Right atrium auricular region (tissue), 2 donors: ENCODE data around the gene IL31. TPM values are rescaled to one million over a fixed set of nuclear protein-coding genes. Genes with fewer than 3 reads are reported as not detected.
A peak's percentile ranks its signal among the peaks of the same experiment; 100 is the strongest.

Experiments
- DNase-seq: peaks from one replicate; pipeline ENCODE4 v3.0.0-alpha.2; 2019; ENCODE audit warnings: low spot score
- H3K27ac ChIP-seq, 2 donors: fragments of 200-600 bp; sonication (generic); 1 replicate in 1 of 2; 2 replicates in 1 of 2; pipeline ENCODE4 v1.5.1; 2016 to 2019
- H3K27me3 ChIP-seq, 2 donors: fragments of 200-600 bp; sonication (generic); one replicate each; pipeline versions ENCODE4 v1.5.1 to v1.6.0; 2017 to 2019
- H3K36me3 ChIP-seq: fragments of 200-600 bp; sonication (generic); one replicate; pipeline ENCODE4 v1.5.1; 2016
- H3K4me1 ChIP-seq, 2 donors: fragments of 200-600 bp; sonication (generic); one replicate each; pipeline versions ENCODE4 v1.5.1 to v1.6.0; 2017 to 2019
- H3K4me3 ChIP-seq, 2 donors: fragments of 200-600 bp; sonication (generic); 1 replicate in 1 of 2; 2 replicates in 1 of 2; pipeline ENCODE4 v1.5.1; 2017 to 2019; ENCODE audit warnings: mild to moderate bottlenecking in 1 of 2, moderate library complexity in 1 of 2
- H3K9me3 ChIP-seq, 2 donors: fragments of 200-600 bp; sonication (generic); one replicate each; pipeline ENCODE4 v1.5.1; 2019
- total RNA-seq, 2 donors: library from RNA; depleted of rRNA; stranded (reverse); fragments of >200 nt; gene quantifications; one replicate each; pipeline ENCODE4 v1.1.0, GENCODE V29; 2016
- TF ChIP-seq, protein P1 (sequence below), 2 donors: fragments of 200-600 bp; sonication (generic); IDR thresholded peaks; one replicate each; pipeline ENCODE4 v1.5.1; 2019; ENCODE audit warnings: antibody characterized with exemption in 2 of 2

Gene IL31
- total RNA-seq, 2 donors from 2014 or later = not detected

DNA sequence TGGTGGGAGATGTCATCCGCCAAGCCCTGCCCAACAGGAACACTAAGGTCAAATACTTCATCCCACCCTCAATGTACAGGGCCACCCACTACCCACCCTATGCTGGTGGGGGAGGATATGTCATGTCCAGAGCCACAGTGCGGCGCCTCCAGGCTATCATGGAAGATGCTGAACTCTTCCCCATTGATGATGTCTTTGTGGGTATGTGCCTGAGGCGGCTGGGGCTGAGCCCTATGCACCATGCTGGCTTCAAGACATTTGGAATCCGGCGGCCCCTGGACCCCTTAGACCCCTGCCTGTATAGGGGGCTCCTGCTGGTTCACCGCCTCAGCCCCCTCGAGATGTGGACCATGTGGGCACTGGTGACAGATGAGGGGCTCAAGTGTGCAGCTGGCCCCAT is 33.0 kb upstream of the IL31 start:
- H3K4me1 ChIP-seq = peaks cover 0 to 20% of the 10 kb centered on the region in 2 donors
- DNase-seq = no peak
- no peak overlapping the region for H3K27ac ChIP-seq
- peaks cover 0 to 23% of the 10 kb centered on the region in 2 donors for H3K27me3 ChIP-seq
- H3K4me3 ChIP-seq = no peak overlapping the region
- TF ChIP-seq, protein P1, sequence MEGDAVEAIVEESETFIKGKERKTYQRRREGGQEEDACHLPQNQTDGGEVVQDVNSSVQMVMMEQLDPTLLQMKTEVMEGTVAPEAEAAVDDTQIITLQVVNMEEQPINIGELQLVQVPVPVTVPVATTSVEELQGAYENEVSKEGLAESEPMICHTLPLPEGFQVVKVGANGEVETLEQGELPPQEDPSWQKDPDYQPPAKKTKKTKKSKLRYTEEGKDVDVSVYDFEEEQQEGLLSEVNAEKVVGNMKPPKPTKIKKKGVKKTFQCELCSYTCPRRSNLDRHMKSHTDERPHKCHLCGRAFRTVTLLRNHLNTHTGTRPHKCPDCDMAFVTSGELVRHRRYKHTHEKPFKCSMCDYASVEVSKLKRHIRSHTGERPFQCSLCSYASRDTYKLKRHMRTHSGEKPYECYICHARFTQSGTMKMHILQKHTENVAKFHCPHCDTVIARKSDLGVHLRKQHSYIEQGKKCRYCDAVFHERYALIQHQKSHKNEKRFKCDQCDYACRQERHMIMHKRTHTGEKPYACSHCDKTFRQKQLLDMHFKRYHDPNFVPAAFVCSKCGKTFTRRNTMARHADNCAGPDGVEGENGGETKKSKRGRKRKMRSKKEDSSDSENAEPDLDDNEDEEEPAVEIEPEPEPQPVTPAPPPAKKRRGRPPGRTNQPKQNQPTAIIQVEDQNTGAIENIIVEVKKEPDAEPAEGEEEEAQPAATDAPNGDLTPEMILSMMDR (IDR thresholded peaks at IDR 0.05) = no peak
- H3K9me3 ChIP-seq = no peaks in the 10 kb centered on the region
- peaks cover 49% of the 10 kb centered on the region for H3K36me3 ChIP-seq

DNA sequence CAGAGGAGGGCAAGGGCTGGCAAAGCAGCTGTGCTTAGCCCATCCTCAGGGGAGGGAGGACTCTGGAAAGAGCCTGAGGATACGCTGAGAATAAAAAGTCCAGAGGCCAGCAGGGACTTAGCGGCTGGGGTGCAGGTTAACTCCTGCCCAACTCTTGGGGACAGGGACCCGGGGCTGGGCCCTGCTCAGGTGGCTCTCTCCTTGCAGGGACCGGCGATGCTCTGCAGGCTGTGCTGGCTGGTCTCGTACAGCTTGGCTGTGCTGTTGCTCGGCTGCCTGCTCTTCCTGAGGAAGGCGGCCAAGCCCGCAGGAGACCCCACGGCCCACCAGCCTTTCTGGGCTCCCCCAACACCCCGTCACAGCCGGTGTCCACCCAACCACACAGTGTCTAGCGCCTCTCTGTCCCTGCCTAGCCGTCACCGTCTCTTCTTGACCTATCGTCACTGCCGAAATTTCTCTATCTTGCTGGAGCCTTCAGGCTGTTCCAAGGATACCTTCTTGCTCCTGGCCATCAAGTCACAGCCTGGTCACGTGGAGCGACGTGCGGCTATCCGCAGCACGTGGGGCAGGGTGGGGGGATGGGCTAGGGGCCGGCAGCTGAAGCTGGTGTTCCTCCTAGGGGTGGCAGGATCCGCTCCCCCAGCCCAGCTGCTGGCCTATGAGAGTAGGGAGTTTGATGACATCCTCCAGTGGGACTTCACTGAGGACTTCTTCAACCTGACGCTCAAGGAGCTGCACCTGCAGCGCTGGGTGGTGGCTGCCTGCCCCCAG is 32.3 kb upstream of the IL31 start:
- TF ChIP-seq, protein P1 (IDR thresholded peaks at IDR 0.05) = no peak
- DNase-seq = no peak

DNA sequence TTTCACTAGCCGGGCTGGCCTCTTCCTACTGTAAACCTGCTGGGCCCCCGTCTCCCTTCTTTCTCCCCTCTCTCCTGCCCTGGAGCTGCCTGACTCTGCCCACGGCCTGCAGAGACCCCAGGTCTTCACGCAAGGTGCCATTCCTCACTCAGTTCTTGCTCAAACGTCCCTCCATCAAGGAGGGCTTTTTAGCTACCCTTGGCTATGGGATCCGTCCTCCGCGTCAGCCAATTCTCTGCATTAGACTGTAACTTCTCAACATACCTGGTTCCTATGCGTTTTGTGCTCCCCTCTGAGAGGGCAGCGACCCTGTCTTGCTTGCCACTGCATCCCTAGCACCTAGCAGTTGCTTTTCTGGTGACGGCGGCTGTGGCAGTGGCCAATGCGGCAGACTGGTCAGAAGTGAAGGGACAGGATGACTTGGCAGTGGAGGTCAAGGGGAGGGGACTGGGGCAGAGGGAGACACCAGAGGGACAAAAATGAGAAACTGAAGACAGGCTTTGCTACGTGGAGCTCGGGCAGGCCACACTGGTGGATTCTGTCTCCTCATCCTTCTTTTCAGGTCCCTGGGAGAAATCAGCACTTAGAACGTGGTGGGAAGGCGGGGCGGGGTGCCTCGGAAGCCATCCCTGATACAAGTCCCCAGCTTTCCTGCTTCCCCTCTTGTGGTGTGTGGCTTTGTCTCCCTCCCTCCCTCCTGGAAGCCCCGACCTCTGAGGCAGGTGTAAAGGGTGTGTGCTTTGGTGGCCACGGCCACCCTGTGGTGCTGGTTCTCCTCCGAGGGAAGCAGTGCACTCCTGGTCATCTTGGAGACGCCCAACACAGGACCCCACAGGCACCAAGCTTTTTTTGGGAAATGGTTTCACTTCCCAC is 31.3 kb upstream of the IL31 start:
- no peak for DNase-seq
- peaks cover 33% of the 10 kb centered on the region for H3K36me3 ChIP-seq
- H3K4me1 ChIP-seq = peaks cover 0 to 20% of the 10 kb centered on the region in 2 donors
- H3K9me3 ChIP-seq = no peaks in the 10 kb centered on the region
- TF ChIP-seq, protein P1 (IDR thresholded peaks at IDR 0.05) = no peak
- H3K4me3 ChIP-seq = no peak overlapping the region
- H3K27me3 ChIP-seq = peaks cover 0 to 23% of the 10 kb centered on the region in 2 donors
- H3K27ac ChIP-seq = no peak overlapping the region

More for the DNA sequence above, 32.3 kb upstream of the IL31 start:
- Histone ChIP-seq H3K27me3 (peaks cover 0 to 23% of the 10 kb centered on the region in 2 donors), H3K27ac (no peak overlapping the region), H3K9me3 (no peaks in the 10 kb centered on the region), H3K4me3 (no peak overlapping the region), H3K36me3 (peaks cover 42% of the 10 kb centered on the region), H3K4me1 (peaks cover 0 to 20% of the 10 kb centered on the region in 2 donors)

DNA sequence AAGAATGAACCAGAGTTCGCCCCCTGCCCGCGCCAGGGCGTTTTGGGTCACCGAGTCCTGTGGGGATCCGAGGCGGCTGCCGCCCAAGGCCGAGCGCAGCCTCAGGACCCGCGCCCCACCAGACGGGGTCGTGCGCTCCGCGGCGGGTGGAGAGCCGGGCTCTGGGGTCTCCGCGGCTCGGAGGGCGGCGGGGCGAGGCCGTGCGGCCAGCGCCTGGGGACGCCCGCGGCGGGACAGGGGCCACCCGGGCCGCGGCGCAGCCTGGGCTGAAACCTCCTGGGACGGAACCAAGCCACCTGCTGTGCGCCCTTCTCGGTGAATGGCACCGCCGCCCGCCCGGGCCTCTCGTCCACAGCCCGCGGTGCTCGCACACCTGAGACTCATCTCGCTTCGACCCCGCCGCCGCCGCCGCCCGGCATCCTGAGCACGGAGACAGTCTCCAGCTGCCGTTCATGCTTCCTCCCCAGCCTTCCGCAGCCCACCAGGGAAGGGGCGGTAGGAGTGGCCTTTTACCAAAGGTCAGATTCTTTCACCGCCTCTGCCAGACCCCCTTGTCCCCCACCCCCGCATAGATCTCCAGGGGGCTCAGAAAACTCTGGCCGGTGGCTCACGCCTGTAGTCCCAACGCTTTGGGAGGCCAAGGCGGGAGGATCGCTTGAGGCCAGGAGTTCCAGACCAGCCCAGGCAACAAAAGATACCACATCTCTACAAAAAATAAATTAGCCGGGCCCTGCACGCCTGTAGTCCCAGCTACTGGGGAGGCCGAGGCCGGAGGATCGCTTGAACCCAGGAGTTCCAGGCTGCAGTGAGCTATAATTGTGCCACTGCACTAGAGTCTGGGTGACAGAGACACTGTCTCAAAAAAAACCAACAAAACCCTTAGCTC is 30.4 kb upstream of the IL31 start:
- peak overlapping the region; percentile 43 to 64 for H3K4me3 ChIP-seq
- no peak overlapping the region for H3K27ac ChIP-seq
- H3K9me3 ChIP-seq = no peaks in the 10 kb centered on the region
- TF ChIP-seq, protein P1 (IDR thresholded peaks at IDR 0.05) = no peak
- peaks cover 27% of the 10 kb centered on the region for H3K36me3 ChIP-seq
- H3K4me1 ChIP-seq = peaks cover 0 to 20% of the 10 kb centered on the region in 2 donors
- H3K27me3 ChIP-seq = peaks cover 0 to 23% of the 10 kb centered on the region in 2 donors
- DNase-seq = no peak
